SH-SY5Y (cell line): ENCODE measurements around the gene IKZF5.

Experiments
- GATA2 ChIP-seq: IDR thresholded peaks from 2 replicates; pipeline ENCODE4 v1.6.1; 2011; ENCODE audit warnings: mild to moderate bottlenecking, low read depth, low read length
- GATA3 ChIP-seq: IDR thresholded peaks from 2 replicates; pipeline ENCODE4 v1.6.1; 2011; ENCODE audit warnings: low read depth, mild to moderate bottlenecking, low read length, moderate library complexity

DNA sequence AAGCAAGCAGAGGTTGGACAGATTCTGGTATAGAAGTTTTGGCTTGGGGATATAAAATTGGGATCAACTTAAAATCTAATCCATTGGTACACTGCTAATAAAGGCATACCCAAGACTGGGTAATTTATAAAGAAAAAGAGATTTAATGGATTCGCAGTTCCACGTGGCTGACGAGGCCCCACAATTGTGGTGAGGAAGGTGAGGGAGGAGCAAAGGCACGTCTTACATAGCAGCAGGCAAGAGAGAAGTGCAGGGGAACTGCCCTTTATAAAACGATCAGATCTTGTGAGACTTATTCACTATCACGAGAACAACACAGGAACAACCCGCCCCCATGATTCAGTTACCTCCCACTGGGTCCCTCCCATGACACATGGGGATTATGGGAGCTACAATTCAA is 9.9 kb upstream of the IKZF5 start:
- TF ChIP-seq GATA2 (no peak), GATA3 (no peak)
